Neural progenitor cell (in vitro differentiated cells): ENCODE measurements around the gene THSD1. TPM values are rescaled to one million over a fixed set of nuclear protein-coding genes. Genes with fewer than 3 reads are reported as not detected.

Experiments
- DNase-seq: peaks from one replicate; pipeline ENCODE4 v3.0.0-alpha.2; 2016; ENCODE audit warnings: low spot score
- H2AFZ ChIP-seq: fragments of 200-600 bp; sonication (generic); replicated peaks from 2 replicates; pipeline ENCODE4 v1.6.1; 2016; ENCODE audit warnings: antibody characterized with exemption
- H3F3A ChIP-seq: fragments of 200-600 bp; sonication (generic); 2 replicates; pipeline ENCODE4 v1.6.1; 2016; ENCODE audit warnings: antibody characterized with exemption, low read depth
- H3K27ac ChIP-seq: fragments of 200-600 bp; sonication (generic); 2 replicates; pipeline ENCODE4 v1.5.1; 2016; ENCODE audit warnings: mild to moderate bottlenecking
- H3K27me3 ChIP-seq: fragments of 200-600 bp; sonication (generic); 2 replicates; pipeline ENCODE4 v1.6.1; 2016; ENCODE audit warnings: mild to moderate bottlenecking, moderate library complexity
- H3K36me3 ChIP-seq: fragments of 200-600 bp; sonication (generic); 2 replicates; pipeline ENCODE4 v1.5.1; 2016
- H3K4me1 ChIP-seq: fragments of 200-600 bp; sonication (generic); 2 replicates; pipeline ENCODE4 v1.6.1; 2016; ENCODE audit warnings: mixed run types
- H3K4me2 ChIP-seq: fragments of 200-600 bp; sonication (generic); 2 replicates; pipeline ENCODE4 v1.6.1; 2016
- H3K4me3 ChIP-seq: fragments of 200-600 bp; sonication (generic); 2 replicates; pipeline ENCODE4 v1.5.1; 2016
- H3K79me2 ChIP-seq: fragments of 200-600 bp; sonication (generic); 2 replicates; pipeline ENCODE4 v1.6.1; 2016; ENCODE audit warnings: low read depth
- H3K9ac ChIP-seq: fragments of 200-600 bp; sonication (generic); 2 replicates; pipeline ENCODE4 v1.6.1; 2016
- H3K9me3 ChIP-seq: fragments of 200-600 bp; sonication (generic); 2 replicates; pipeline ENCODE4 v1.5.1; 2016; ENCODE audit warnings: low read depth
- H4K20me1 ChIP-seq: fragments of 200-600 bp; sonication (generic); 2 replicates; pipeline ENCODE4 v1.6.1; 2016; ENCODE audit warnings: low read depth
- H3K27ac Mint-ChIP-seq: 3 replicates; pipeline ENCODE4 v1.8.0; 2021; ENCODE audit warnings: mixed read lengths
- H3K27me3 Mint-ChIP-seq: 2 replicates; pipeline ENCODE4 v1.8.0; 2022; ENCODE audit warnings: low read depth, mild to moderate bottlenecking, inconsistent platforms, moderate library complexity, mixed read lengths; ENCODE audit not compliant: insufficient read depth
- H3K36me3 Mint-ChIP-seq: 3 replicates; pipeline ENCODE4 v1.8.0; 2021; ENCODE audit warnings: mixed read lengths
- H3K4me1 Mint-ChIP-seq: 3 replicates; pipeline ENCODE4 v1.8.0; 2021; ENCODE audit warnings: mixed read lengths
- H3K4me3 Mint-ChIP-seq: 3 replicates; pipeline ENCODE4 v1.8.0; 2021; ENCODE audit warnings: mild to moderate bottlenecking, moderate library complexity, mixed read lengths
- H3K9me3 Mint-ChIP-seq: 3 replicates; pipeline ENCODE4 v1.8.0; 2020; ENCODE audit warnings: mixed read lengths
- EZH2 ChIP-seq: fragments of 200-600 bp; sonication (generic); IDR thresholded peaks from 2 replicates; pipeline ENCODE4 v1.6.1; 2017; ENCODE audit warnings: antibody characterized with exemption, mild to moderate bottlenecking, moderate library complexity
- EZH2phosphoT487 ChIP-seq: fragments of 200-600 bp; sonication (generic); IDR thresholded peaks from 2 replicates; pipeline ENCODE4 v1.6.1; 2017; ENCODE audit warnings: antibody characterized with exemption
- total RNA-seq: library from RNA; depleted of rRNA; stranded (reverse); fragments of >200 nt; gene quantifications from 2 replicates; pipeline ENCODE4 v1.2.3, GENCODE V29; 2015; ENCODE audit warnings: low replicate concordance
- TF ChIP-seq, protein P1 (sequence below): fragments of 200-600 bp; sonication (generic); IDR thresholded peaks from 2 replicates; pipeline ENCODE4 v1.5.1; 2017; ENCODE audit warnings: antibody characterized with exemption, mild to moderate bottlenecking

Gene THSD1
- total RNA-seq, 1 donor from 2014 or later, result 0.45 TPM

DNA sequence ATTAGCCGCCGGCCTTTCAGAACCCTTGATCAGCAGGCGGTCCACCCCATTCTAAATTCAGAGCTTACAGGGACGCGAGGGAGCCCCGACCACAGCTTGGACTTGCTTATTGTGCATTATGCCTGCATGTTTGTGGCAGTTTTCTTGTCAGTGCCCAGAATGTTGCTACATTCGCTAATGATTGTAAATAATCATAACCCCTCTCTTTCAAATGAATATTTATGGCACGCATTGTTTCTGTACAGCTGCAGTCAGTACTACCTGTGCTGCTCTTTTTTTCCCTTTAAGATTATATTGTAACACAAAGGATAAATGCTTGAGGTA is 44.8 kb upstream of the THSD1 start:
- H3K79me2 ChIP-seq, result peaks cover 44% of the 10 kb centered on the region
- H3K4me1 Mint-ChIP-seq, result peaks cover 25% of the 10 kb centered on the region
- peak overlapping the region; percentile 87 for H2AFZ ChIP-seq
- H4K20me1 ChIP-seq, result peaks cover 25% of the 10 kb centered on the region
- TF ChIP-seq, protein P1, sequence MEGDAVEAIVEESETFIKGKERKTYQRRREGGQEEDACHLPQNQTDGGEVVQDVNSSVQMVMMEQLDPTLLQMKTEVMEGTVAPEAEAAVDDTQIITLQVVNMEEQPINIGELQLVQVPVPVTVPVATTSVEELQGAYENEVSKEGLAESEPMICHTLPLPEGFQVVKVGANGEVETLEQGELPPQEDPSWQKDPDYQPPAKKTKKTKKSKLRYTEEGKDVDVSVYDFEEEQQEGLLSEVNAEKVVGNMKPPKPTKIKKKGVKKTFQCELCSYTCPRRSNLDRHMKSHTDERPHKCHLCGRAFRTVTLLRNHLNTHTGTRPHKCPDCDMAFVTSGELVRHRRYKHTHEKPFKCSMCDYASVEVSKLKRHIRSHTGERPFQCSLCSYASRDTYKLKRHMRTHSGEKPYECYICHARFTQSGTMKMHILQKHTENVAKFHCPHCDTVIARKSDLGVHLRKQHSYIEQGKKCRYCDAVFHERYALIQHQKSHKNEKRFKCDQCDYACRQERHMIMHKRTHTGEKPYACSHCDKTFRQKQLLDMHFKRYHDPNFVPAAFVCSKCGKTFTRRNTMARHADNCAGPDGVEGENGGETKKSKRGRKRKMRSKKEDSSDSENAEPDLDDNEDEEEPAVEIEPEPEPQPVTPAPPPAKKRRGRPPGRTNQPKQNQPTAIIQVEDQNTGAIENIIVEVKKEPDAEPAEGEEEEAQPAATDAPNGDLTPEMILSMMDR, result no peak
- TF ChIP-seq EZH2, result no peak
- H3K4me1 ChIP-seq, result peaks cover 22% of the 10 kb centered on the region
- no peak overlapping the region for H3K27ac ChIP-seq
- peaks cover 13% of the 10 kb centered on the region for H3F3A ChIP-seq
- H3K9me3 Mint-ChIP-seq, result no peaks in the 10 kb centered on the region
- H3K4me3 Mint-ChIP-seq, result peak overlapping the region; percentile 86
- peak overlapping the region; percentile 93 for H3K27ac Mint-ChIP-seq
- no peaks in the 10 kb centered on the region for H3K9me3 ChIP-seq
- peak overlapping the region; percentile 59 for H3K4me2 ChIP-seq
- H3K27me3 Mint-ChIP-seq, result no peaks in the 10 kb centered on the region
- peaks cover 8% of the 10 kb centered on the region for H3K36me3 Mint-ChIP-seq
- H3K27me3 ChIP-seq, result no peaks in the 10 kb centered on the region
- no peak for DNase-seq
- H3K36me3 ChIP-seq, result no peaks in the 10 kb centered on the region
- no peak overlapping the region for H3K9ac ChIP-seq
- H3K4me3 ChIP-seq, result peak overlapping the region; percentile 78

DNA sequence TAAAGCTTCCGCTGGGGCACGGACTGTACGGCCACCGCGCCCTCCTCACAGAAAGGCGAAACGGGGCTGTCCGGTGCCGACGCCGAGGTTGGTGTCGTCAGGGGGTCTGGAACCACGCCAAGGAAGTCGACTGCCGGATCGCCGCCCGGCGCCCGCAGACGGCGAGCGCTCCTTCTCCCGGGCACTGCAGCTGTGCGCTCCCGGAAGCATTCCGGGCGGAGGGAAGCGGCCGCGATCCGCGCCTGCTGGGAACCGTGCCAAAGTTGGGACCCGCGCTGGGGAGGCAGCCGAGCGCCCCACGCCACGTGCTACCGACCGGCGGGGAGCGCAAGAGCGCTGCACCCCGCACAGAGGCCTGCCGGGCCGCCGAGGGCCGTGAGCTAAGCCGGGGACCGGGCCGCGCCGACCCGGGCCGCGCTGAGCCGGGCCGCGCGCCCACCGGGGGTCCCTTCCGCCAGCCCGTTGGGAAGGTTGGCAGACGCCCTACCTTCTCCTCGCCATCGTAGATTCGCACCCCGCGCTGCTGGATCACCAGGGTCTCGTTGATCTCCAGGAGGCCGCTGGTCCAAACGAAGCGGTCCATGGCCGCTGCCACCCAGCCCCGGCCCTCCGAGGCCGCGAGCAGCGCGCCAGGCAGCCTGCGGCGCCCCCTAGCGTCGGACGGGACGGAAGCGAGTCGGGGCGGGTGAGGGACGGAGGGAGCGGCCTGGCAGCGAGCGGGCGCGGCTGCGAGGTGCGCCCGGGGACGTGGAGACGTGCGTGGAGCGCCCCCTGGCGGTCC is 44.2 kb upstream of the THSD1 start, which contains the start of gene VPS36:
VPS36 (minus strand) TSS at position 623 of the 781 bp plus-strand sequence; CDS start at position 583, 40 bp downstream.
- Histone ChIP-seq H3K9ac (peak within 1 kb of the TSS; percentile 60), H3K27ac (no peak within 1 kb of the TSS), H3F3A (peaks cover 13% of the 10 kb centered on the region), H3K27me3 (no peaks in the 10 kb centered on the region), H3K79me2 (peaks cover 42% of the 10 kb centered on the region), H4K20me1 (peaks cover 25% of the 10 kb centered on the region), H3K4me1 (peaks cover 22% of the 10 kb centered on the region), H3K4me2 (peak within 1 kb of the TSS; percentile 86), H3K4me3 (peak within 1 kb of the TSS; percentile 78), H2AFZ (peak within 1 kb of the TSS; percentile 87), H3K36me3 (no peaks in the 10 kb centered on the region), H3K9me3 (no peaks in the 10 kb centered on the region)
- Mint-ChIP-seq H3K36me3 (peaks cover 8% of the 10 kb centered on the region), H3K27ac (peak within 1 kb of the TSS; percentile 93), H3K27me3 (no peaks in the 10 kb centered on the region), H3K4me3 (peak within 1 kb of the TSS; percentile 97), H3K4me1 (peaks cover 25% of the 10 kb centered on the region), H3K9me3 (no peaks in the 10 kb centered on the region)
- TF ChIP-seq EZH2 (peak; percentile 18), EZH2phosphoT487 (no peak)
- TF ChIP-seq, protein P1, result peak; percentile 96
- DNase-seq, result peak; percentile 98

DNA sequence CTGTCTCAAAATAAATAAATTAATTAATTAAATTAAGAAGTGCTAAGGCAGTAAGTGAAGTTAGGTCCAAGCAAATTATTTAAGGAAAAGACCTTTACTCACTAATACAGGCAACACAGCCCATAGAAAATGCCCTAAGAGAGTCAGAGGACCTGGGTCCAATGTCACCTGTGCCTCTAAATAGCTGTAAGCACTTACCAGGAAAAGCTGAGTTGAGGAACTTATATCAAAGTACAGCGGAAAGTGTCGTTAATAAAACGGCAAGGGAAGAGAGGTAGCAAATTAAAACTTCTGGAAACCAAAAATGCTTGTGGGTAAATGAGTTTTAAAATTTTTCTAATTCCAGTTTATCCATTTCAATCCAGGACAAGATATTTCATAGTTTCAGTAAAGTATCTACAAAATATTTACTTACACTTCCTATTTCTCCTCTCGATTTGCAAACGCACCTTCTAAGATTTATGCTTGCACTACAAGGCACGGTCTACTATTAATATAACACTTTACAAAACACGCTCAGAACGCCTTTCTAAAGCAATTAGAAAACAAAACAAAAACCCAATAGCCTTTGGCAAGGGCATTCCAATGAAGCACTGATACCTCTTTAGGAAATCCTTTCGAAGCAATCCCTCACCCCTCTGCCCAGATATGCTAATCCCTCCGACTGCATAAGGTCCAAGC is 43.5 kb upstream of the THSD1 start:
- H3K4me3 Mint-ChIP-seq, result peak overlapping the region; percentile 97
- peaks cover 49% of the 10 kb centered on the region for H3K79me2 ChIP-seq

More for the DNA sequence above, 43.5 kb upstream of the THSD1 start:
- H3K4me2 ChIP-seq, result peak overlapping the region; percentile 86
- no peaks in the 10 kb centered on the region for H3K9me3 ChIP-seq
- H3K27me3 ChIP-seq, result no peaks in the 10 kb centered on the region
- H2AFZ ChIP-seq, result peak overlapping the region; percentile 87
- TF ChIP-seq EZH2phosphoT487 (no peak), EZH2 (no peak)
- TF ChIP-seq, protein P1, result no peak
- peaks cover 25% of the 10 kb centered on the region for H4K20me1 ChIP-seq
- H3F3A ChIP-seq, result peaks cover 8% of the 10 kb centered on the region
- no peak for DNase-seq
- Mint-ChIP-seq H3K9me3 (no peaks in the 10 kb centered on the region), H3K36me3 (peaks cover 12% of the 10 kb centered on the region), H3K27me3 (no peaks in the 10 kb centered on the region), H3K4me1 (peaks cover 20% of the 10 kb centered on the region), H3K27ac (peak overlapping the region; percentile 86)
- H3K27ac ChIP-seq, result no peak overlapping the region
- peaks cover 6% of the 10 kb centered on the region for H3K36me3 ChIP-seq
- peak overlapping the region; percentile 60 for H3K9ac ChIP-seq
- H3K4me1 ChIP-seq, result peaks cover 22% of the 10 kb centered on the region
- H3K4me3 ChIP-seq, result peak overlapping the region; percentile 78
